Colonic mucosa (tissue), 4 donors: ENCODE measurements around the gene IRF9. TPM values are rescaled to one million over a fixed set of nuclear protein-coding genes. Genes with fewer than 3 reads are reported as not detected.
A peak's percentile ranks its signal among the peaks of the same experiment; 100 is the strongest.

Experiments used
- DNase-seq: peaks from one replicate; pipeline ENCODE4 v3.0.0-alpha.2; 2020
- H3K27ac ChIP-seq: fragments of 200-600 bp; one replicate; pipeline ENCODE4 v1.8.0; 2021
- H3K27me3 ChIP-seq: fragments of 200-600 bp; one replicate; pipeline ENCODE4 v1.8.0; 2021
- H3K36me3 ChIP-seq: fragments of 200-600 bp; one replicate; pipeline ENCODE4 v1.8.0; 2021
- H3K4me1 ChIP-seq: fragments of 200-600 bp; one replicate; pipeline ENCODE4 v1.8.0; 2021; ENCODE audit warnings: mild to moderate bottlenecking
- H3K4me3 ChIP-seq: fragments of 200-600 bp; one replicate; pipeline ENCODE4 v1.8.0; 2021
- H3K9ac ChIP-seq, 2 donors: one replicate each; pipeline ENCODE4 v1.7.0; 2013; ENCODE audit warnings: control low read depth in 2 of 2, low read depth in 2 of 2, low read length in 2 of 2
- H3K9me3 ChIP-seq: fragments of 200-600 bp; one replicate; pipeline ENCODE4 v1.8.0; 2021
- CTCF ChIP-seq: fragments of 200-600 bp; IDR thresholded peaks from one replicate; pipeline ENCODE4 v1.8.0; 2022; ENCODE audit warnings: antibody characterized with exemption, mild to moderate bottlenecking
- intact Hi-C: fragments of 100-400 bp; cut with DNase I; formaldehyde crosslinking; loops from one replicate; pipeline ENCODE4 v1.14.1; 2022
- total RNA-seq, 2 donors: library from RNA; stranded (reverse); fragmentation: NEBNext Ultra II Directional in 1 of 2; extraction: Animal tissue kit (Norgen Biotek cat#: 25700) in 1 of 2; gene quantifications; one replicate each; pipeline ENCODE4 v1.2.1, GENCODE V29; 2021
- donor health status: healthy.
- donor health status: DM: no; HTN: no; CAD: no.
- donor health status: DM: no; HTN: no; CAD: no.

The IRF9 gene
- total RNA-seq, 2 donors from 2014 or later: 54.4 to 57.5 TPM

- Histone ChIP-seq H3K36me3 (peaks cover 25% of the 10 kb centered on the region), H3K4me1 (peaks cover 13% of the 10 kb centered on the region), H3K9me3 (no peaks in the 10 kb centered on the region), H3K27ac (peak overlapping the region; percentile 98), H3K4me3 (no peak overlapping the region), H3K27me3 (no peaks in the 10 kb centered on the region), H3K9ac (no peak overlapping the region)
- no peak for DNase-seq
- TF ChIP-seq CTCF: no peak
- intact Hi-C loops: no loop called here
These were observed 1.1 kb upstream of the IRF9 start for GRCh38 chr14:24159777-24160498.

GRCh38 chr14:24160499-24160849 lies 591 bp upstream of the IRF9 start:
- Histone ChIP-seq H3K4me1 (peaks cover 13% of the 10 kb centered on the region), H3K4me3 (no peak overlapping the region), H3K9ac (peak overlapping the region in 1 of 2 donors; percentile 85), H3K27ac (peak overlapping the region; percentile 98), H3K36me3 (peaks cover 25% of the 10 kb centered on the region), H3K9me3 (no peaks in the 10 kb centered on the region), H3K27me3 (no peaks in the 10 kb centered on the region)
- no peak for DNase-seq
- TF ChIP-seq CTCF: no peak
- intact Hi-C loops: no loop called here

- Histone ChIP-seq H3K4me1 (peaks cover 13% of the 10 kb centered on the region), H3K27ac (peak overlapping the region; percentile 98), H3K9me3 (no peaks in the 10 kb centered on the region), H3K9ac (peak overlapping the region; percentile 85 to 88), H3K4me3 (peak overlapping the region; percentile 75), H3K36me3 (peaks cover 24% of the 10 kb centered on the region), H3K27me3 (no peaks in the 10 kb centered on the region)
- DNase-seq: no peak
- no peak for TF ChIP-seq CTCF
- intact Hi-C loops: no loop called here
These were observed 1.0 kb downstream of the IRF9 start for GRCh38 chr14:24162093-24162492.

- TF ChIP-seq CTCF: no peak
- no peak overlapping the region for H3K27ac ChIP-seq
- intact Hi-C loops: no loop called here
- no peak overlapping the region for H3K9ac ChIP-seq
- no peaks in the 10 kb centered on the region for H3K27me3 ChIP-seq
- H3K4me1 ChIP-seq: peaks cover 13% of the 10 kb centered on the region
- no peak for DNase-seq
- no peaks in the 10 kb centered on the region for H3K9me3 ChIP-seq
- no peak overlapping the region for H3K4me3 ChIP-seq
- peaks cover 27% of the 10 kb centered on the region for H3K36me3 ChIP-seq
These were observed 3.5 kb downstream of the IRF9 start for GRCh38 chr14:24164518-24164991.

GRCh38 chr14:24165785-24166184 lies 4.7 kb downstream of the IRF9 start:
- Histone ChIP-seq H3K4me3 (no peak overlapping the region), H3K4me1 (peaks cover 13% of the 10 kb centered on the region), H3K9me3 (no peaks in the 10 kb centered on the region), H3K27ac (no peak overlapping the region), H3K36me3 (peaks cover 29% of the 10 kb centered on the region), H3K27me3 (no peaks in the 10 kb centered on the region), H3K9ac (no peak overlapping the region)
- intact Hi-C loops: no loop called here
- DNase-seq: no peak
- no peak for TF ChIP-seq CTCF
